ENCODE results near the gene FKBP4. TPM values are rescaled to one million over a fixed set of nuclear protein-coding genes. Genes with fewer than 3 reads are reported as not detected.

Gene FKBP4
- total and polyA plus RNA-seq, 2 of the 13 experiments (the other 11 are each of a cell fraction or from before 2014, with no cell fraction given) = 25.7 to 66.1 TPM

DNA sequence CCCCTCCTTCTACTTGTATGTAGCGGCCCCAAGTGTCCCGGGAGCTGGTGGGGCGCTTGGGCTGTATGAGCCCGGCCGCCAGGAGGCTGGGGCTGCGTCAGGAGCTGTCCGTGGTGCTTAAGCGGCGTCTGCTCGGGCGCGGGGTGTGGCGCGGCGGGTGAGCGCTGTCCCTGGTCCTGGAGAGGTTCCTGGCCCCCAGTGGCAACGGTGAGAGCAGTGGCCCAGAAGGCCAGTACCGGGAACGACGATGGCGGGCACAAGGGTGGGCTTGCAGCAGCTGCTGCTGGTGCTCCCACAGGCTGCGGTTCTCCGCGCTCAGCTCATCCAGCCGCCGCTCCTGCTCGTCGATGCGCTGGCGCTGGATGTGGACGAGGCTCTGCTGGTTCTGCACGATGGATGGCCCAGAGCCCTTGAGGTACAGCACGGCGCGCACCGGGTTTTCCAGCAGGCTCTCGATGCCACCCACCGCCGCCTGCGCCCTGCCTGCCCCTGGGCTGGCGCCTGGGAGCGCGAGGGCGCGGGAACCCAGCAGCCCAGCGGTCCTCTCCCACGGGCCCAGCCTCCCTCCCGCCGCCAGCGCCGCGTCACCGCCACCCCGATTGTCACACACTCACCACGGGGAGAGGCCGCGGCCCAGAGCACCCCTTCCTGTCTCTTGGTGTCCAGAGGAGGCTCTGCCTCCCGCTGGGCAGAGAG, 41.9 kb upstream of the FKBP4 start:
- no peak overlapping the region for H3K9ac ChIP-seq (ENCODE audit: insufficient read depth, low read depth, low read length)
- no peak overlapping the region for H3K4me2 ChIP-seq (ENCODE audit: low read depth, low read length)
- H3K4me1 ChIP-seq (ENCODE audit: insufficient read depth, low read length) = no peaks in the 10 kb centered on the region
- in situ Hi-C loops (cut with HindIII; ENCODE audit: extremely low pct_ligation_motif_present, low pct_unique_long_range_greater_than_20kb) = no loop called here
- 72% methylated on average over 18 of the region's 58 CpGs for WGBS (ENCODE audit: low lambda C conversion rate)
- no peak overlapping the region for H3K27ac ChIP-seq (ENCODE audit: extremely low read length, insufficient read depth, low read length)
- H3K79me2 ChIP-seq (ENCODE audit: insufficient read depth, low read length) = no peaks in the 10 kb centered on the region
- CTCF ChIA-PET (ENCODE audit: low intra/inter-chr PET ratio, low total read pairs) = interaction anchor here (1.2 kb wide), 1 partner anchor 31 kb away, joined by 3 read pairs; no protein-coding TSS in a partner anchor
- POLR2A ChIA-PET = no interaction called here
- no peaks in the 10 kb centered on the region for H3K36me3 ChIP-seq (replicated peaks in 1 of 2; ENCODE audit: control insufficient read depth in 1 of 2, insufficient read depth in 2 of 2, low read length in 2 of 2)
- H4K20me1 ChIP-seq (ENCODE audit: insufficient read depth, low read length) = peaks cover 9% of the 10 kb centered on the region; the same call in 1 of the 2 replicates
- 0 out of 5 replicates have a peak, but pooled peaks cover 0 to 8% of the 10 kb centered on the region in 2 experiments for H3K27me3 ChIP-seq (ENCODE audit: control insufficient read depth in 1 of 2, insufficient read depth in 2 of 2, low read length in 2 of 2)
- no peaks in the 10 kb centered on the region for H3K9me3 ChIP-seq (ENCODE audit: low read length)
- BruUV-seq (replicated peaks) = no TSS peak
- H3K4me3 ChIP-seq (replicated peaks in 1 of 3; ENCODE audit: insufficient read depth in 1 of 3, low read depth in 2 of 3, low read length in 3 of 3) = no peak overlapping the region
- DNase-seq (ENCODE audit: low spot score) (peak; percentile 44), ATAC-seq (peak; percentile 99), FAIRE-seq (no peak)
- intact Hi-C loops (cut with micrococcal nuclease; ENCODE audit: unreplicated experiment) = no loop called here
- no peak overlapping the region for H2AFZ ChIP-seq (ENCODE audit: low read length)
- TF ChIP-seq, protein P1, sequence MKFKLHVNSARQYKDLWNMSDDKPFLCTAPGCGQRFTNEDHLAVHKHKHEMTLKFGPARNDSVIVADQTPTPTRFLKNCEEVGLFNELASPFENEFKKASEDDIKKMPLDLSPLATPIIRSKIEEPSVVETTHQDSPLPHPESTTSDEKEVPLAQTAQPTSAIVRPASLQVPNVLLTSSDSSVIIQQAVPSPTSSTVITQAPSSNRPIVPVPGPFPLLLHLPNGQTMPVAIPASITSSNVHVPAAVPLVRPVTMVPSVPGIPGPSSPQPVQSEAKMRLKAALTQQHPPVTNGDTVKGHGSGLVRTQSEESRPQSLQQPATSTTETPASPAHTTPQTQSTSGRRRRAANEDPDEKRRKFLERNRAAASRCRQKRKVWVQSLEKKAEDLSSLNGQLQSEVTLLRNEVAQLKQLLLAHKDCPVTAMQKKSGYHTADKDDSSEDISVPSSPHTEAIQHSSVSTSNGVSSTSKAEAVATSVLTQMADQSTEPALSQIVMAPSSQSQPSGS (CRISPR knock-in tag; IDR thresholded peaks at IDR 0.05) = peak; percentile 98
- TF ChIP-seq, protein P2, sequence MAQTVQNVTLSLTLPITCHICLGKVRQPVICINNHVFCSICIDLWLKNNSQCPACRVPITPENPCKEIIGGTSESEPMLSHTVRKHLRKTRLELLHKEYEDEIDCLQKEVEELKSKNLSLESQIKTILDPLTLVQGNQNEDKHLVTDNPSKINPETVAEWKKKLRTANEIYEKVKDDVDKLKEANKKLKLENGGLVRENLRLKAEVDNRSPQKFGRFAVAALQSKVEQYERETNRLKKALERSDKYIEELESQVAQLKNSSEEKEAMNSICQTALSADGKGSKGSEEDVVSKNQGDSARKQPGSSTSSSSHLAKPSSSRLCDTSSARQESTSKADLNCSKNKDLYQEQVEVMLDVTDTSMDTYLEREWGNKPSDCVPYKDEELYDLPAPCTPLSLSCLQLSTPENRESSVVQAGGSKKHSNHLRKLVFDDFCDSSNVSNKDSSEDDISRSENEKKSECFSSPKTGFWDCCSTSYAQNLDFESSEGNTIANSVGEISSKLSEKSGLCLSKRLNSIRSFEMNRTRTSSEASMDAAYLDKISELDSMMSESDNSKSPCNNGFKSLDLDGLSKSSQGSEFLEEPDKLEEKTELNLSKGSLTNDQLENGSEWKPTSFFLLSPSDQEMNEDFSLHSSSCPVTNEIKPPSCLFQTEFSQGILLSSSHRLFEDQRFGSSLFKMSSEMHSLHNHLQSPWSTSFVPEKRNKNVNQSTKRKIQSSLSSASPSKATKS (CRISPR knock-in tag; IDR thresholded peaks at IDR 0.05) = peak; percentile 100
- TF ChIP-seq, protein P3, sequence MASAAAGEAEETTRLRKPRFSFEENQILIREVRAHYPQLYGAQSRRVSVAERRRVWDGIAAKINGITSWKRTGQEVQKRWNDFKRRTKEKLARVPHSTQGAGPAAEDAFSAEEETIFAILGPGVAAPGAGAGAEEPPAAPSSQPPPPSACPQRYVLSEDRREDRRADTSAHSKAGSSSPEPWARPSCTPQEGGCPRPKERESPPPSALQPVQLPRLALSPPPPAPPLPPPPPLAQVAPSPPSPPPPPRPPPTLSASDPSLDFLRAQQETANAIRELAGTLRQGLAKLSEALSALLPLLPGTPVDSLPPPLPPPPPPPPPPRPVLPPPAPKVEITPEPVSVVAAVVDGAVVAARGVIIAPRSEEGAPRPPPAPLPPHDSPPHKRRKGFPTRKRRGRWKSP (CRISPR knock-in tag; IDR thresholded peaks at IDR 0.05) = peak; percentile 99
- TF ChIP-seq ONECUT2 (CRISPR knock-in tag; IDR thresholded peaks at IDR 0.05) (peak; percentile 91), SIN3B (IDR thresholded peaks at IDR 0.05; ENCODE audit: low read length) (no peak), SETDB1 (CRISPR knock-in tag; IDR thresholded peaks at IDR 0.05; ENCODE audit: borderline replicate concordance) (0 out of 2 replicates have a peak, but pooled peaks have one; percentile 52), GFI1 (CRISPR knock-in tag; IDR thresholded peaks at IDR 0.05; ENCODE audit: borderline replicate concordance) (peak; percentile 92), ZNF333 (CRISPR knock-in tag; IDR thresholded peaks at IDR 0.05; ENCODE audit: borderline replicate concordance) (peak; percentile 100), SRF (IDR thresholded peaks at IDR 0.05; ENCODE audit: low read depth, low read length) (no peak), ZNF772 (CRISPR knock-in tag; IDR thresholded peaks at IDR 0.05) (peak; percentile 100)
- TF ChIP-seq, protein P4, sequence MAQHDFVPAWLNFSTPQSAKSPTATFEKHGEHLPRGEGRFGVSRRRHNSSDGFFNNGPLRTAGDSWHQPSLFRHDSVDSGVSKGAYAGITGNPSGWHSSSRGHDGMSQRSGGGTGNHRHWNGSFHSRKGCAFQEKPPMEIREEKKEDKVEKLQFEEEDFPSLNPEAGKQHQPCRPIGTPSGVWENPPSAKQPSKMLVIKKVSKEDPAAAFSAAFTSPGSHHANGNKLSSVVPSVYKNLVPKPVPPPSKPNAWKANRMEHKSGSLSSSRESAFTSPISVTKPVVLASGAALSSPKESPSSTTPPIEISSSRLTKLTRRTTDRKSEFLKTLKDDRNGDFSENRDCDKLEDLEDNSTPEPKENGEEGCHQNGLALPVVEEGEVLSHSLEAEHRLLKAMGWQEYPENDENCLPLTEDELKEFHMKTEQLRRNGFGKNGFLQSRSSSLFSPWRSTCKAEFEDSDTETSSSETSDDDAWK (CRISPR knock-in tag; IDR thresholded peaks at IDR 0.05) = no peak
- TF ChIP-seq, protein P5, sequence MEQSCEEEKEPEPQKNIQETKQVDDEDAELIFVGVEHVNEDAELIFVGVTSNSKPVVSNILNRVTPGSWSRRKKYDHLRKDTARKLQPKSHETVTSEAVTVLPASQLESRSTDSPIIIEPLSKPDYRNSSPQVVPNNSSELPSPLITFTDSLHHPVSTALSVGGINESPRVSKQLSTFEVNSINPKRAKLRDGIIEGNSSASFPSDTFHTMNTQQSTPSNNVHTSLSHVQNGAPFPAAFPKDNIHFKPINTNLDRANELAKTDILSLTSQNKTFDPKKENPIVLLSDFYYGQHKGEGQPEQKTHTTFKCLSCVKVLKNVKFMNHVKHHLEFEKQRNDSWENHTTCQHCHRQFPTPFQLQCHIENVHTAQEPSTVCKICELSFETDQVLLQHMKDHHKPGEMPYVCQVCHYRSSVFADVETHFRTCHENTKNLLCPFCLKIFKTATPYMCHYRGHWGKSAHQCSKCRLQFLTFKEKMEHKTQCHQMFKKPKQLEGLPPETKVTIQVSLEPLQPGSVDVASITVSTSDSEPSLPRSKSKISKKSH (CRISPR knock-in tag; IDR thresholded peaks at IDR 0.05; ENCODE audit: borderline replicate concordance) = peak; percentile 100

Data from HepG2 (cell line).